ENCODE data around the gene CFD. TPM values are rescaled to one million over a fixed set of nuclear protein-coding genes. Genes with fewer than 3 reads are reported as not detected.

Gene CFD
- total RNA-seq, 2 experiments from 2014 or later: 2.3 to 2.9 TPM

DNA sequence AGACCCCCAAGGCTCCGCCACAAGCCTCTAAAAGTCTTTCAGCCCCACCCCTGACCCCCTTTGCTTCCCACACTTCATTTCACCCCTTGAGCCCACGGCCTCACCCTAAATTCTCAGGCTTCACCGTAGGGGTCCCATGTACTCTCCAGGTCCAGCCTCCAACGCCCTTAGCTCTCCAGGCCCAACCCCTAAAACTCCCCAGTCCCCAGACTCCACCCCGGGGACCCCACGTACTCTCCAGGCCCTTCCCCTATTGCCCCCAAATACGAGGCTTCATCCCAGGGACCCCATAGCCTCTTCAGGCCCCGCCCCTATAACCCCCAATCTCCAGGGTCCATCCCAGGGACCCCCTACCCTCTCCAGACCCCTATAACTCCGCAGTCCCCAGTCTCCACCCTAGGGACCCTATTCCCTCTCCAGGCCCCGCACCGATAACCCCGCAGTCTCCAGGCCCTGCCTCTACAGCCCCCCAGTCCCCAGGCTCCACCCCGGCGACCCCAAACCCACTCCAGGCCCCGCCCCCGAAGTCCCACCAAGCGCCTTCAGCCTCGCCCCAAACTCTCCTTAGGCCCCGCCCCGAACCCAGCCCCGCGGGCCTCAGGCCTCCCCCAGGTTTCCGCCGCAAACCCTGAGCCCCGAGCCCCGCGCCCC lies 32.9 kb downstream of the CFD start:
- ChIA-PET POLR2A (interaction anchor here (0.6 to 7.0 kb wide), 25 partner anchors 10 to 381 kb away, joined by 3 to 183 read pairs (median 4); partner anchors contain the start of genes ABCA7, CIRBP, KISS1R and PTBP1), CTCF (interaction anchor here (0.7 to 2.3 kb wide), 6 partner anchors 9 to 28 kb away, joined by 3 to 12 read pairs (median 4); no protein-coding TSS in a partner anchor)
- peaks cover 44% of the 10 kb centered on the region for H3K36me3 Mint-ChIP-seq (ENCODE audit: low read depth)
- Histone ChIP-seq H3K4me1 (ENCODE audit: insufficient read depth, low read length) (peaks cover 25% of the 10 kb centered on the region), H3K36me3 (ENCODE audit: insufficient read depth, low read length) (peaks cover 36% of the 10 kb centered on the region), H3K27me3 (ENCODE audit: control insufficient read depth in 1 of 2, insufficient read depth in 2 of 2, low read length in 2 of 2) (no peaks in the 10 kb centered on the region), H3K27ac (ENCODE audit: low read depth in 1 of 2, low read length in 2 of 2) (peak overlapping the region; percentile 58 to 92), H3K4me3 (ENCODE audit: low read length) (peak overlapping the region; percentile 69), H3K9me3 (ENCODE audit: control insufficient read depth in 1 of 2, insufficient read depth in 1 of 2, low read length in 2 of 2) (no peaks in the 10 kb centered on the region)
- H3K4me1 Mint-ChIP-seq (ENCODE audit: low read depth): peaks cover 25% of the 10 kb centered on the region
- ATAC-seq (ENCODE audit: poor library complexity): no peak
- H3K4me3 Mint-ChIP-seq: peak overlapping the region; percentile 84
- TF ChIP-seq, protein P1, sequence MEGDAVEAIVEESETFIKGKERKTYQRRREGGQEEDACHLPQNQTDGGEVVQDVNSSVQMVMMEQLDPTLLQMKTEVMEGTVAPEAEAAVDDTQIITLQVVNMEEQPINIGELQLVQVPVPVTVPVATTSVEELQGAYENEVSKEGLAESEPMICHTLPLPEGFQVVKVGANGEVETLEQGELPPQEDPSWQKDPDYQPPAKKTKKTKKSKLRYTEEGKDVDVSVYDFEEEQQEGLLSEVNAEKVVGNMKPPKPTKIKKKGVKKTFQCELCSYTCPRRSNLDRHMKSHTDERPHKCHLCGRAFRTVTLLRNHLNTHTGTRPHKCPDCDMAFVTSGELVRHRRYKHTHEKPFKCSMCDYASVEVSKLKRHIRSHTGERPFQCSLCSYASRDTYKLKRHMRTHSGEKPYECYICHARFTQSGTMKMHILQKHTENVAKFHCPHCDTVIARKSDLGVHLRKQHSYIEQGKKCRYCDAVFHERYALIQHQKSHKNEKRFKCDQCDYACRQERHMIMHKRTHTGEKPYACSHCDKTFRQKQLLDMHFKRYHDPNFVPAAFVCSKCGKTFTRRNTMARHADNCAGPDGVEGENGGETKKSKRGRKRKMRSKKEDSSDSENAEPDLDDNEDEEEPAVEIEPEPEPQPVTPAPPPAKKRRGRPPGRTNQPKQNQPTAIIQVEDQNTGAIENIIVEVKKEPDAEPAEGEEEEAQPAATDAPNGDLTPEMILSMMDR (IDR thresholded peaks at IDR 0.05): no peak
- H3K27ac Mint-ChIP-seq: peak overlapping the region; percentile 98
- no peaks in the 10 kb centered on the region for H3K9me3 Mint-ChIP-seq
- peaks cover 3% of the 10 kb centered on the region for H3K27me3 Mint-ChIP-seq
- intact Hi-C loops (cut with DNase I, micrococcal nuclease): loop anchor here (2.0 kb wide), 2 partner anchors 20 to 30 kb away; no protein-coding TSS in a partner anchor
- peak in 1 of 14 experiments; percentile 52 for DNase-seq

DNA sequence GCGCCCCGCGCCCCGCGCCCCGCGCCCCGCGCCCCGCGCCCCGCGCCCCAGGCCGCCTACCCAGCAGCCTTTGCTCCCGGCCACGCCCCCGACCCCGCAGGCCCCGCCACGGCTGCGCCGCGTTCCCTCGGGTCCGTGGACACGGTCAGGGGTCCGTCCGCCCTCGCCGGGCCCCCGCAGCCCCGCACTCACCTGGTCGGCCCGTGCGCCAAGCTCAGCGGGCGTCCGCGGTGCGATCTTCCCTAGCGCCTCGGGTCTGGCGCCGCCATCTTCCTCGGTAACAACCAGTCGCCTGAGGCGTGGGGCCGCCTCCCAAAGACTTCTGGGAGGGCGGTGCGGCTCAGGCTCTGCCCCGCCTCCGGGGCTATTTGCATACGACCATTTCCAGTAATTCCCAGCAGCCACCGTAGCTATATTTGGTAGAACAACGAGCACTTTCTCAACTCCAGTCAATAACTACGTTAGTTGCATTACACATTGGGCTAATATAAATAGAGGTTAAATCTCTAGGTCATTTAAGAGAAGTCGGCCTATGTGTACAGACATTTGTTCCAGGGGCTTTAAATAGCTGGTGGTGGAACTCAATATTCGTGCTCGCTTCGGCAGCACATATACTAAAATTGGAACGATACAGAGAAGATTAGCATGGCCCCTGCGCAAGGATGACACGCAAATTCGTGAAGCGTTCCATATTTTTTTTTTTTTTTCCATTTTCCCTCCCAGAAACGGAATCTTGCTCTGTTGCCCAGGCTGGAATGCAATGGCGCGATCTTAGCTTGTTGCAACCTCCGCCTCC lies 33.6 kb downstream of the CFD start, which contains the start of the genes MED16 and RNU6-9:
TSS of gene MED16 (minus strand) at position 294 of the 796 bp plus-strand sequence. CDS start 2,056 bp downstream, outside the sequence.
TSS of gene RNU6-9 (plus strand) at position 591 of the 796 bp plus-strand sequence.
- peak; percentile 90 for ATAC-seq (ENCODE audit: poor library complexity)
- Mint-ChIP-seq H3K4me1 (ENCODE audit: low read depth) (peaks cover 25% of the 10 kb centered on the region), H3K9me3 (no peaks in the 10 kb centered on the region), H3K36me3 (ENCODE audit: low read depth) (peaks cover 50% of the 10 kb centered on the region), H3K27me3 (peaks cover 3% of the 10 kb centered on the region), H3K27ac (peak within 1 kb of the TSS; percentile 98), H3K4me3 (peak within 1 kb of the TSS; percentile 93)
- intact Hi-C loops (cut with DNase I, micrococcal nuclease): loop anchor here (1.0 to 2.0 kb wide), 4 partner anchors 16 to 30 kb away; partner anchors contain the start of gene R3HDM4 (in 1 of the 2)
- POLR2A ChIA-PET: interaction anchor here (0.6 to 7.0 kb wide), 28 partner anchors 11 to 382 kb away, joined by 3 to 183 read pairs (median 4); partner anchors contain the start of genes ABCA7, CIRBP, KISS1R and PTBP1
- peak; percentile 81 to 97 (median 89) for DNase-seq
- TF ChIP-seq, protein P1 (IDR thresholded peaks at IDR 0.05): no peak
- Histone ChIP-seq H3K4me1 (ENCODE audit: insufficient read depth, low read length) (peaks cover 25% of the 10 kb centered on the region), H3K9me3 (ENCODE audit: control insufficient read depth in 1 of 2, insufficient read depth in 1 of 2, low read length in 2 of 2) (no peaks in the 10 kb centered on the region), H3K36me3 (ENCODE audit: insufficient read depth, low read length) (peaks cover 40% of the 10 kb centered on the region), H3K27ac (ENCODE audit: low read depth in 1 of 2, low read length in 2 of 2) (peak within 1 kb of the TSS; percentile 92), H3K4me3 (ENCODE audit: low read length) (peak within 1 kb of the TSS; percentile 69), H3K27me3 (ENCODE audit: control insufficient read depth in 1 of 2, insufficient read depth in 2 of 2, low read length in 2 of 2) (no peaks in the 10 kb centered on the region)
- CTCF ChIA-PET: interaction anchor here (0.7 to 2.3 kb wide), 9 partner anchors 9 to 36 kb away, joined by 3 to 12 read pairs (median 3); no protein-coding TSS in a partner anchor

DNA sequence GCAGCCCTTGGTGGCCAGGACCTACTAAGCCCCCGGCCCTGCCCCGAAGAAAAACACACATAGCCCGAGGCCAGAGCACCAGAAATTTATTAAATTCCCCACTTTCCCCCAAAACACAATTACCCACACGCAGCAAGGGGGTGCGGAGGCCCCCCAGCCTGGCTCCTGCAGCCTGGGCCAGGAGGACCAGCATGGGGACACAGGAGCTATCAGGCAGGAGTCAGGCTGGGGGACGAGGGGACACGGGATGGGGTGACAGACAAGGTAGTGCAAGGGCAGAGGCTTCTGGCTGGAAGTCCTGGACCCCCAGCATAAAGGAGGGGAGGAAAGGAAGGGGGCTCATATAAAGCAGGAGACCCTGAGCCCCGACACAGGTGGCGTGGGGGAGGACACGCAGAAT lies 37.0 kb downstream of the CFD start:
- Histone ChIP-seq H3K27ac (ENCODE audit: low read depth in 1 of 2, low read length in 2 of 2) (no peak overlapping the region), H3K27me3 (ENCODE audit: control insufficient read depth in 1 of 2, insufficient read depth in 2 of 2, low read length in 2 of 2) (no peaks in the 10 kb centered on the region), H3K4me1 (ENCODE audit: insufficient read depth, low read length) (peaks cover 36% of the 10 kb centered on the region), H3K9me3 (ENCODE audit: control insufficient read depth in 1 of 2, insufficient read depth in 1 of 2, low read length in 2 of 2) (no peaks in the 10 kb centered on the region), H3K4me3 (ENCODE audit: low read length) (no peak overlapping the region), H3K36me3 (ENCODE audit: insufficient read depth, low read length) (peaks cover 42% of the 10 kb centered on the region)
- Mint-ChIP-seq H3K9me3 (no peaks in the 10 kb centered on the region), H3K4me1 (ENCODE audit: low read depth) (peaks cover 33% of the 10 kb centered on the region), H3K27ac (peak overlapping the region; percentile 98), H3K36me3 (ENCODE audit: low read depth) (peaks cover 50% of the 10 kb centered on the region), H3K27me3 (peaks cover 3% of the 10 kb centered on the region), H3K4me3 (no peak overlapping the region)
- TF ChIP-seq, protein P1 (IDR thresholded peaks at IDR 0.05): no peak
- no peak for ATAC-seq (ENCODE audit: poor library complexity)
- POLR2A ChIA-PET: interaction anchor here (1.4 to 7.0 kb wide), 4 partner anchors 10 to 33 kb away, joined by 4 to 183 read pairs (median 6); partner anchors contain the start of gene KISS1R
- no peak for DNase-seq
- CTCF ChIA-PET: no interaction called here
- intact Hi-C loops (cut with DNase I, micrococcal nuclease): no loop called here
